WTC11 (cell line): ENCODE measurements around the gene MCEE. TPM values are rescaled to one million over a fixed set of nuclear protein-coding genes. Genes with fewer than 3 reads are reported as not detected.

ENCODE experiments used
- AFF4 ChIP-seq: sonication (generic); formaldehyde crosslinking; IDR thresholded peaks from 2 replicates; pipeline ENCODE4 v1.8.1; 2023; ENCODE audit warnings: mild to moderate bottlenecking, missing genetic modification reagents, borderline replicate concordance
- ARID4B ChIP-seq: sonication (generic); formaldehyde crosslinking; IDR thresholded peaks from 2 replicates; pipeline ENCODE4 v1.8.0; 2023; ENCODE audit warnings: missing genetic modification reagents, mild to moderate bottlenecking, borderline replicate concordance
- ATF6 ChIP-seq: sonication (generic); formaldehyde crosslinking; IDR thresholded peaks from 2 replicates; pipeline ENCODE4 v1.8.1; 2023; ENCODE audit warnings: mild to moderate bottlenecking, missing genetic modification reagents
- CDX4 ChIP-seq: fragments of 250-450 bp; sonication (Bioruptor Pico); IDR thresholded peaks from 2 replicates; pipeline ENCODE4 v1.9.0; 2021; ENCODE audit warnings: moderate library complexity, mild to moderate bottlenecking, inconsistent platforms, borderline replicate concordance
- CREB1 ChIP-seq: sonication (generic); formaldehyde crosslinking; IDR thresholded peaks from 2 replicates; pipeline ENCODE4 v1.8.0; 2023; ENCODE audit warnings: mild to moderate bottlenecking, missing genetic modification reagents
- ETV6 ChIP-seq: sonication (generic); formaldehyde crosslinking; IDR thresholded peaks from 2 replicates; pipeline ENCODE4 v1.8.1; 2022; ENCODE audit warnings: mild to moderate bottlenecking, missing genetic modification reagents
- FOXP4 ChIP-seq: sonication (generic); formaldehyde crosslinking; IDR thresholded peaks from 2 replicates; pipeline ENCODE4 v1.8.0; 2022; ENCODE audit warnings: mild to moderate bottlenecking, missing genetic modification reagents
- GABPB1 ChIP-seq: sonication (generic); formaldehyde crosslinking; IDR thresholded peaks from 2 replicates; pipeline ENCODE4 v1.8.1; 2023; ENCODE audit warnings: mild to moderate bottlenecking, missing genetic modification reagents
- MLX ChIP-seq: sonication (generic); formaldehyde crosslinking; IDR thresholded peaks from 2 replicates; pipeline ENCODE4 v1.8.1; 2023; ENCODE audit warnings: mild to moderate bottlenecking, missing genetic modification reagents, moderate library complexity
- NFYB ChIP-seq: sonication (generic); formaldehyde crosslinking; conservative IDR thresholded peaks from 2 replicates; pipeline ENCODE4 v1.8.0; 2022; ENCODE audit warnings: low read depth, missing genetic modification reagents
- NR3C1 ChIP-seq: sonication (generic); formaldehyde crosslinking; conservative IDR thresholded peaks from 2 replicates; pipeline ENCODE4 v1.8.1; 2023; ENCODE audit warnings: low read depth, mild to moderate bottlenecking, missing genetic modification reagents
- RELA ChIP-seq: sonication (generic); formaldehyde crosslinking; IDR thresholded peaks from 2 replicates; pipeline ENCODE4 v1.8.1; 2022; ENCODE audit warnings: missing genetic modification reagents, mild to moderate bottlenecking, borderline replicate concordance
- SOX15 ChIP-seq: fragments of 250-450 bp; sonication (Bioruptor Pico); IDR thresholded peaks from 2 replicates; pipeline ENCODE4 v1.9.0; 2021; ENCODE audit warnings: mild to moderate bottlenecking
- SP1 ChIP-seq: sonication (generic); formaldehyde crosslinking; conservative IDR thresholded peaks from 2 replicates; pipeline ENCODE4 v1.8.1; 2022; ENCODE audit warnings: missing genetic modification reagents
- TCF7 ChIP-seq: sonication (generic); formaldehyde crosslinking; IDR thresholded peaks from 2 replicates; pipeline ENCODE4 v1.8.0; 2022; ENCODE audit warnings: mild to moderate bottlenecking, low read depth, missing genetic modification reagents, moderate library complexity
- USF1 ChIP-seq: sonication (generic); formaldehyde crosslinking; IDR thresholded peaks from 2 replicates; pipeline ENCODE4 v1.8.0; 2022; ENCODE audit warnings: mild to moderate bottlenecking, missing genetic modification reagents
- ZNF138 ChIP-seq: sonication (generic); formaldehyde crosslinking; conservative IDR thresholded peaks from 2 replicates; pipeline ENCODE4 v1.8.1; 2022; ENCODE audit warnings: mild to moderate bottlenecking, moderate library complexity, missing genetic modification reagents
- ZNF219 ChIP-seq: sonication (generic); formaldehyde crosslinking; IDR thresholded peaks from 2 replicates; pipeline ENCODE4 v1.8.0; 2023; ENCODE audit warnings: missing genetic modification reagents, mild to moderate bottlenecking, borderline replicate concordance
- ZNF281 ChIP-seq: sonication (generic); formaldehyde crosslinking; IDR thresholded peaks from 2 replicates; pipeline ENCODE4 v1.8.0; 2023; ENCODE audit warnings: mild to moderate bottlenecking, missing genetic modification reagents
- total RNA-seq: library from RNA; stranded (reverse); gene quantifications from 3 replicates; pipeline ENCODE4 v1.2.3, GENCODE V29; 2021

The MCEE gene
- total RNA-seq, 1 experiment from 2014 or later = 18.7 TPM

- no peak for TF ChIP-seq ATF6 (CRISPR knock-in tag)
- 0 out of 2 replicates have a peak, but pooled peaks have one; percentile 38 for TF ChIP-seq ZNF138 (CRISPR knock-in tag)
- 0 out of 2 replicates have a peak, but pooled peaks have one; percentile 3 for TF ChIP-seq MLX
- peak; percentile 37; the same call in 1 of the 2 replicates for TF ChIP-seq ZNF219
- TF ChIP-seq TCF7 (CRISPR knock-in tag) = peak; percentile 59; the same call in 1 of the 2 replicates
- TF ChIP-seq ETV6 (CRISPR knock-in tag) = peak; percentile 27
- 0 out of 2 replicates have a peak, but pooled peaks have one; percentile 80 for TF ChIP-seq RELA
- no peak for TF ChIP-seq CDX4 (CRISPR knock-in tag)
- TF ChIP-seq SP1 (CRISPR knock-in tag) = peak; percentile 94
- peak; percentile 93 for TF ChIP-seq USF1 (CRISPR knock-in tag)
- peak; percentile 29; the same call in 1 of the 2 replicates for TF ChIP-seq NFYB (CRISPR knock-in tag)
- TF ChIP-seq CREB1 (CRISPR knock-in tag) = peak; percentile 69; the same call in 1 of the 2 replicates
- TF ChIP-seq GABPB1 (CRISPR knock-in tag) = peak; percentile 59
- no peak for TF ChIP-seq NR3C1 (CRISPR knock-in tag)
- TF ChIP-seq ARID4B = peak; percentile 96; the same call in 1 of the 2 replicates
- TF ChIP-seq FOXP4 (CRISPR knock-in tag) = peak; percentile 96
- 0 out of 2 replicates have a peak, but pooled peaks have one; percentile 34 for TF ChIP-seq ZNF281 (CRISPR knock-in tag)
- TF ChIP-seq AFF4 = no peak
- TF ChIP-seq SOX15 (CRISPR knock-in tag) = no peak
These were observed 61.6 kb downstream of the MCEE start, which contains the start of gene NAGK (continued) for GRCh38 chr2:71068218-71069035.
